Measurements from ENCODE around the gene KLHL1. TPM values are rescaled to one million over a fixed set of nuclear protein-coding genes. Genes with fewer than 3 reads are reported as not detected.

Gene KLHL1
- total and polyA plus RNA-seq, 2 of the 13 experiments (the other 11 are each of a cell fraction or from before 2014, with no cell fraction given) = 0.01 TPM; not detected in 1

- no peak for TF ChIP-seq ARID5B (CRISPR knock-in tag; IDR thresholded peaks at IDR 0.05)
- TF ChIP-seq JUN (CRISPR knock-in tag; IDR thresholded peaks at IDR 0.05) = no peak
- TF ChIP-seq NFYC (CRISPR knock-in tag; IDR thresholded peaks at IDR 0.05) = no peak
- no peak for TF ChIP-seq ZNF512B (CRISPR knock-in tag; IDR thresholded peaks at IDR 0.05; ENCODE audit: borderline replicate concordance)
- TF ChIP-seq ZNF709 (CRISPR knock-in tag; IDR thresholded peaks at IDR 0.05) = no peak
- no peak for TF ChIP-seq ZNF691 (CRISPR knock-in tag; IDR thresholded peaks at IDR 0.05; ENCODE audit: borderline replicate concordance, low read depth)
Observed at GRCh38 chr13:69980799-69981198, 127.5 kb downstream of the KLHL1 start (continued).
